Dermis microvascular lymphatic vessel endothelial cell (primary cell): ENCODE results near the gene REM2. TPM values are rescaled to one million over a fixed set of nuclear protein-coding genes. Genes with fewer than 3 reads are reported as not detected.

Source experiments
- DNase-seq, 2 donors: peaks; one replicate each; pipeline versions ENCODE4 v3.0.0 to v3.0.0-alpha.2; 2010; ENCODE audit warnings: low read depth in 2 of 2
- total RNA-seq: library from RNA; depleted of rRNA; stranded (reverse); fragments of >200 nt; gene quantifications from 2 replicates; pipeline ENCODE4 v1.2.1, GENCODE V29; 2014

Gene REM2
- total RNA-seq, 1 donor from 2014 or later = not detected

DNA sequence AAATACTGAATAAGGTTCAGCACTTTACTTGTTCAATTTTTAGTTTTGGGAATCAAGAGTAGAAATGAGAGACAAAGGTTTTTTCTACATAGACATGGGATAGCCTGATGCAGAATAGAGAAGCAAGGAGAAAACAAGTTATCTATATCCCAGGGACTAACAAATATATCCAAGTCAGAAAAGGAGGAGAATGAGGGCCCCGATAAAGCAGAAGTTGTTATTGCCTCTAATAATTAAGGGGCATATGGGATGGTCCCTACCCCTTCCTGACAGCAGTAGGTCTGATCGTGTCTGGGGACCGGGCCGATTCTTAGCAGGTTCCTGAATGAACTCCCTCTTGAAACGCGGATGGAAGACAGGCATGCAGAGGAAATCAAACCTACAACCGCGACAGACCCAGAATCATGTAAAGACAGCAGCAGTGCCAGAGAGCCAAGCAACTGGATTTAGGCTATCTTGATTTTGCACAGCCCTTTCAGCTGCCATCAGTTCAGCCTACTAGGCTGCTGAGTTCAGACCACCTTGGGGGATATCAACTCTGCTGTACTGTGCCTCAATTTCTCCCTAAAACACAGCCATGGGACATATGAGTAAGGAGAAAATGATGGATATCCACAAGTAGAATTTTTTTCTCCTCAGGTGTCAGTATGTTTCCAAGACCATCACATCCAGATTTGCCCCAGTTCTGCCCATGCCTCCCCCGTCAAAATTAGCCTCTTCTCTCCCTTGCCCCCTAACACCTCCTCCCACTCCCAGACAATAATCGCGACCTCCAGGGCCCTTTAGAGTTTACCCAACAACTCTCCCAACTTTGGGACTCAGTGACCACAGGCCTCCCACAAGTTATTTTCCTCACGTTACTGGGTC lies 45.4 kb downstream of the REM2 start:
- DNase-seq = peak in 1 of 2 donors; percentile 10

DNA sequence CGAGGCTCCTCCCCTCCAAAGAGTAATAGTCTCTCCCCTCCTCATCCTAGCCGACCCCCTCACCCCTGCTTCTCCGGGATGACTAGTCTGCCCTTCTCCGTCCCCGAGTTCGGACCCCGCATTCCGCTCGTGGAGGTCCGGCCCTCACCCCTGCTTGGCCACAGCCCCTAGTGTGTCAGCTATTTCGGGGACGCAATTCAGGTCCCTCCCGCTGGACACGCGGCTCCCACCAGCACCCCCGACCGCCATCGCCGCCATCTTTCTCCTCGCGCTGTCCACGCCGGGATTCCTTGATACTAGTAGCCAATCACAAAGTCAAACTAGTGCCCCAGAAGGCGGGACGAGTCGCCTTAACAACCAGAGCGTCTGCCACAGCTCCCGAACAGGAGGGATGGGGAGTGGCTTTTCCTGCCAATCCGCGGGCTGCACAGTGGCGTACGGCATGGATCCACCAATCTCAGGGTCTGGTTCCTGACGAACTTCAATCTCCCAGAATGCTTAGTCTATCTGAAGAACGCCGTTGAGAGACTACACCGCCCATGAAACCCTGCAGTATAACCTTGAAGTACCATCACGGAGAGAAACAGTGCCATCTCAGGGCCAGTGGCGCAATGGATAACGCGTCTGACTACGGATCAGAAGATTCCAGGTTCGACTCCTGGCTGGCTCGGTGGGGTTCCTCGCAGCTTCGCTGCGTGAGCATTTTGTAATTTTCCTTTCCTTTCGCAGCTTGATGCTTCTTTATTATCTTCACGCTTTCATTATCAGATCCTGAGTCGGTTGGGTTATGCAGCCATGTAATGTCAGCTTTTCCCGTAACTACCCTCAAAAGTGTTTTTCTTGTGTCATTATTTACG lies 46.3 kb downstream of the REM2 start, which contains the start of gene PRMT5:
Gene PRMT5 (minus strand): TSS at position 273 of the 857 bp plus-strand sequence. CDS start 15 bp downstream, at position 258.
- peak; percentile 99 to 100 for DNase-seq

DNA sequence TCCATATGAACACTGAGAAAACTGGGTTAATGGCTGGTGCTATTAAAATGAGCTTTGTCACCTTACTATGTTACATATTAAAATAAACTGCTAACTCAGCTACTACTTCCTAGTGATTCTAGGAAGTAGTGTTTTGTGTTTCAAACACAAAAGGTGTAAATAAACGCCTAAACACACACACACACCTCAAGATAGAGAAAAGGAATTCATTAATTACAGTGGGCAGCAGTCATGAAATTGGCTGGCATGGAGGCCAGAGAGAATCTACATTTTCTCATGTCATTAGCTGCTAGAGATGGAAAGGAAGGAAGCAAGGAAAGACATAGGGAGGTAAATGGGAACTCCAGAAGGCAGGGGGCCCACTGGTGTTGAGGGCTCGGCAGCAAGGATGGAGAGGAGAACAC lies 46.9 kb downstream of the REM2 start:
- no peak for DNase-seq

DNA sequence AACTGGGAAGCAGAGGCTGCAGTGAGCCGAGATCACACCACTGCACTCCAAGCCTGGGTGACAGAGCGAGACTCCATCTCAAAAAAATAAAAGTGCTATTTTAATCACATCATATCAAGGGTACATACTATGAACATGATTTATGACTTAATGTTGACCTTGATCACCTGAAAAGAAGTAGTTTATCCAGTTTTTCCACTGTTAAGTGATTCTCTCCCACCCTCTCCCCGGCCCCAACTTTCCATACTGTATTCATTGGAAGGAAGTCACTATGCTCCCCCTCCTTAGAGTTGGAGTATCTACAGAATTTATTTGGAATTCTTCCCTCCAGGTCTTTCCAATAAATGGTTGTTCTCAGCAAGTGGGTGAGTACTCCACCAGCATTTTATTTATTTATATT lies 49.1 kb downstream of the REM2 start:
- DNase-seq = no peak

DNA sequence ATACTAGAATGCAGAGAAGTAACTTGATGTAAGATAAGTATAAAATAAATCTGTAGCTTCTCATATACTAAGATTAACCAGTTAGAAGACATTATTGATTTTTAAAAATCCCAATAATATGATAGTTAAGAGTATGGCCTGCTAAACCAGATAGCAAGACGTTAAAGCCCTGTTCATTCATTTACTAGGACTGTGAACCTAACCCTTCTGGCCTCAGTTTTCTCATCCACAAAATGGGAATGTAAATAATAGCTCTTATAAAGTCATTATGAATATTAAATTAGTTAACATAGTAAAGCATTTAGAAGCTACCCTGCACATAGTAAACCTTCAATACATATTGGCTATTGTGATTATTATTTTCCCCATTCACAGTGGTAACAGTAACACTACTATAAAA lies 52.1 kb downstream of the REM2 start:
- DNase-seq = no peak

Other genes starting within 250 kb of the REM2 start
- not detected in 2 replicates for gene OR6J1, start 238.9 kb upstream of the REM2 start, total RNA-seq
- 50.6 and 75.4 TPM in 2 replicates for gene OXA1L, start 116.5 kb upstream of the REM2 start, total RNA-seq
- gene SLC7A7, start 67.8 kb upstream of the REM2 start, total RNA-seq = 1.9 and 7.8 TPM in 2 replicates
- 31.1 and 41.2 TPM in 2 replicates for gene MRPL52, start 53.3 kb upstream of the REM2 start, total RNA-seq
- 74.8 and 81.0 TPM in 2 replicates for gene MMP14, start 46.6 kb upstream of the REM2 start, total RNA-seq
- gene LRP10, start 11.5 kb upstream of the REM2 start, total RNA-seq = 35.2 and 65.7 TPM in 2 replicates
- 36.1 and 44.4 TPM in 2 replicates for gene RBM23, start 35.9 kb downstream of the REM2 start, total RNA-seq
- gene PRMT5, start 46.2 kb downstream of the REM2 start, total RNA-seq = 38.4 and 47.1 TPM in 2 replicates
- 14.5 and 29.7 TPM in 2 replicates for gene HAUS4, start 73.9 kb downstream of the REM2 start, total RNA-seq
- 35.7 and 40.3 TPM in 2 replicates for gene AJUBA, start 99.3 kb downstream of the REM2 start, total RNA-seq
- 4.1 and 4.4 TPM in 2 replicates for gene C14orf93, start 126.9 kb downstream of the REM2 start, total RNA-seq
- gene PSMB5, start 151.7 kb downstream of the REM2 start, total RNA-seq = 216 and 232 TPM in 2 replicates
- gene PSMB11, start 159.0 kb downstream of the REM2 start, total RNA-seq = not detected in 2 replicates
- gene CDH24, start 174.3 kb downstream of the REM2 start, total RNA-seq = 1.5 and 1.9 TPM in 2 replicates
- 36.8 and 43.0 TPM in 2 replicates for gene ACIN1, start 211.9 kb downstream of the REM2 start, total RNA-seq
- gene C14orf119, start 212.3 kb downstream of the REM2 start, total RNA-seq = 38.6 and 49.8 TPM in 2 replicates
- gene CIROP, start 221.8 kb downstream of the REM2 start, total RNA-seq = not detected in 2 replicates
- gene CEBPE, start 236.0 kb downstream of the REM2 start, total RNA-seq = not detected in 2 replicates